Brain microvascular endothelial cell (primary cell): ENCODE data around the gene SNTB2.
A peak's percentile ranks its signal among the peaks of the same experiment; 100 is the strongest.
"Not testable (repeated sequence)": the region's sequence is repeated elsewhere in the genome, so short reads cannot be mapped to it uniquely, and the experiment has no call there.

Experiments used
- DNase-seq: peaks from one replicate; pipeline ENCODE4 v3.0.0-alpha.2; 2020
- H3K27ac ChIP-seq: fragments of 250-450 bp; sonication (Bioruptor Pico); 2 replicates; pipeline ENCODE4 v1.5.1; 2020; ENCODE audit warnings: mild to moderate bottlenecking, moderate library complexity
- H3K27me3 ChIP-seq: fragments of 250-450 bp; sonication (Bioruptor Pico); replicated peaks from 2 replicates; pipeline ENCODE4 v1.5.1; 2020; ENCODE audit warnings: mild to moderate bottlenecking
- H3K36me3 ChIP-seq: fragments of 250-450 bp; sonication (Bioruptor Pico); replicated peaks from 2 replicates; pipeline ENCODE4 v1.5.1; 2020; ENCODE audit warnings: mild to moderate bottlenecking
- H3K4me3 ChIP-seq: 2 replicates; pipeline ENCODE4 v1.5.1; 2011; ENCODE audit warnings: low read depth, mild to moderate bottlenecking, control low read depth, low read length, moderate library complexity
- in situ Hi-C: cut with HindIII; loops from 2 replicates; pipeline ENCODE4 v1.10.0; 2017; ENCODE audit warnings: low sequenced_read_pairs, low pct_ligation_motif_present
- TF ChIP-seq, protein P1 (sequence below): IDR thresholded peaks from 2 replicates; pipeline ENCODE4 v1.5.1; 2011; ENCODE audit warnings: low read depth, mild to moderate bottlenecking, moderate library complexity, low read length, control low read depth, inconsistent platforms; ENCODE audit errors: missing control alignments

The SNTB2 gene

DNA sequence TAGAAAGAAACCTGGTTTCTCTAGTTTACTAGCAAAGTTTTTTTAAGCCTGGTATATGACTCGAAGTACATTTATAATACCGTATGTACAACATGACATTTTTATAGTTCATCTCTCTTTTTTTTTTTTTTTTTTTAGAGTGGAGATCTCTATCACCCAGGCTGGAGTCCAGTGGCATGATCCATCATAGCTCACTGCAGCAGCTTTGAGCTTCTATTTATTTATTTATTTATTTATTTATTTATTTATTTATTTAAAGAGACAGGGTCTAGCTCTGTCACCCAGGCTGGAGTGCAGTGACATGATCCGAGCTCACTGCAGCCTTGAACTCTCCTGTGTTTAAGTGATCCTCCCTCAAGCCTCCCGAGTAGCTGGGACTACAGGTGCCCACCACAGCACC is 98.3 kb downstream of the SNTB2 start:
- TF ChIP-seq, protein P1, sequence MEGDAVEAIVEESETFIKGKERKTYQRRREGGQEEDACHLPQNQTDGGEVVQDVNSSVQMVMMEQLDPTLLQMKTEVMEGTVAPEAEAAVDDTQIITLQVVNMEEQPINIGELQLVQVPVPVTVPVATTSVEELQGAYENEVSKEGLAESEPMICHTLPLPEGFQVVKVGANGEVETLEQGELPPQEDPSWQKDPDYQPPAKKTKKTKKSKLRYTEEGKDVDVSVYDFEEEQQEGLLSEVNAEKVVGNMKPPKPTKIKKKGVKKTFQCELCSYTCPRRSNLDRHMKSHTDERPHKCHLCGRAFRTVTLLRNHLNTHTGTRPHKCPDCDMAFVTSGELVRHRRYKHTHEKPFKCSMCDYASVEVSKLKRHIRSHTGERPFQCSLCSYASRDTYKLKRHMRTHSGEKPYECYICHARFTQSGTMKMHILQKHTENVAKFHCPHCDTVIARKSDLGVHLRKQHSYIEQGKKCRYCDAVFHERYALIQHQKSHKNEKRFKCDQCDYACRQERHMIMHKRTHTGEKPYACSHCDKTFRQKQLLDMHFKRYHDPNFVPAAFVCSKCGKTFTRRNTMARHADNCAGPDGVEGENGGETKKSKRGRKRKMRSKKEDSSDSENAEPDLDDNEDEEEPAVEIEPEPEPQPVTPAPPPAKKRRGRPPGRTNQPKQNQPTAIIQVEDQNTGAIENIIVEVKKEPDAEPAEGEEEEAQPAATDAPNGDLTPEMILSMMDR = no peak
- no peak for DNase-seq
- in situ Hi-C loops = no loop called here
- H3K36me3 ChIP-seq = peaks cover 10% of the 10 kb centered on the region
- no peaks in the 10 kb centered on the region for H3K27me3 ChIP-seq
- no peak overlapping the region for H3K4me3 ChIP-seq
- no peak overlapping the region for H3K27ac ChIP-seq

DNA sequence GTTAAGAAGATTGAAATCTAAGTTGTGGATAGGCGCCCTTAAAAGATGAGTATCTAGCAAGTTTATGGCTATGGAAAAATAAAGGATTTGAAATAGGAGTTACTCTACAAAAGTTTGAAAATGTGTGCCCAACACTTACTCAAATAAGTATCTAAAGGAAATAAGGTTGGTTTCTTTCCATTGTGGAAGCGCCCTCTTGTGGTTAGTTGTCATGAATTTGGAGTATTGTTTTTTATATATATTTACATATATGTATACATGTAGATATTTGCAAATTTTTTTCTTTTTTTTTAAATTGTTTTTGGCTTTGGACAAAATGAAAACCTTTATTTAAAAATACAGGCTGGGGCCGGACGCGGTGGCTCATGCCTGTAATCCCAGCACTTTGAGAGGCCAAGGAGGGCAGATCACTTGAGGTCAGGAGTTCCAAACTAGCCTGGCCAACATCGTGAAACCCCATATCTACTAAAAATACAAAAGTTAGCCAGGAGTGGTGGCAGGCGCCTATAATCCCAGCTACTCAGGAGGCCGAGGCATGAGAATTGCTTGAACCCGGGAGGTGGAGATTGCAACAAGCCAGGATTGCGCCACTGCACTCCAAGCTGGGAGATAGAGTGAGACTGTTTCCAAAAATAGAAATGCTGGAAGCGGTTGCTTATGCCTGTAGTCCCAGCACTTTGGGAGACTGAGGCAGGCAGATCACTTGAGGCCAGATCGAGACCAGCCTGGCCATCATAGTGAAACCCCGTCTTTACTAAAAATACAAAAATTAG is 100.2 kb downstream of the SNTB2 start:
- TF ChIP-seq, protein P1 = no peak
- H3K27ac ChIP-seq = peak overlapping the region; percentile 54
- no peaks in the 10 kb centered on the region for H3K27me3 ChIP-seq
- H3K36me3 ChIP-seq = peaks cover 10% of the 10 kb centered on the region
- in situ Hi-C loops = no loop called here
- no peak overlapping the region for H3K4me3 ChIP-seq
- DNase-seq = peak; percentile 63

DNA sequence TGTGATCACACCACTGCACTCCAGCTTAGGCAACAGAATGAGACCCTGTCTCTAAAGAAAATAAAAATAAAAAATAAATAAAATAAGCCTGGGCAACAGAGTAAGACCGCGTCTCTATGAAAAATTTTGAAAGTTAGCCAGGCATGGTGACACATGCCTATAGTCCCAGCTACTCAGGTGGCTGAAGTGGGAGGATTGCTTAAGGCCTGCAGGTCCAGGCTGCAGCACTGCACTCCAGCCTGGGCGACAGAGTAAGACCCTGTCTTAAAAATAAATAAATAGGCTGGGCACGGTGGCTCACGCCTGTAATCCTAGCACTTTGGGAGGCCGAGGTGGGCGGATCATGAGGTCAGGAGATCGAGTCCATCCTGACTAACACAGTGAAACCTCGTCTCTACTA is 104.7 kb downstream of the SNTB2 start:
- H3K4me3 ChIP-seq, in situ Hi-C loops, DNase-seq, H3K27me3 ChIP-seq, H3K27ac ChIP-seq, H3K36me3 ChIP-seq: not testable (repeated sequence)

DNA sequence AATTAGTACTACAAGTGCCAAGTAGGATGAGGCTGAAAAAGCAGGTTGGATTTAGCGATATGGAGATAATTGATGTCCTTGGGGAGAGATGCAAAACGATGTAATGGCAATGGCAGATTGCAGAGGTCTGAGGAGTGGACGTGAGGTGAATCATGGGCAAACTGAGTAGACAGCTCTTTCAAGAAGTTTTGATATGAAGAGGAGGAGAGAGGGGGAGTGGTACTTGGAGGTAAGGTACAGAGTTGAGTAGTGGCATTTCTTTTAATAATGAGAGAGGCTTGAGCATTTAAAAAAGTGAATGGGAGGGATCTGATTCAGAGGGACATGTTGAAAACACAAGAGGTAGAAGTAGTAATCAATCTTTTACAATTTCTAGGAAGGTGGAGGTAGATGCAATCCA is 106.4 kb downstream of the SNTB2 start:
- no peak overlapping the region for H3K4me3 ChIP-seq
- no peaks in the 10 kb centered on the region for H3K36me3 ChIP-seq
- TF ChIP-seq, protein P1 = no peak
- in situ Hi-C loops = no loop called here
- no peak for DNase-seq
- H3K27ac ChIP-seq = no peak overlapping the region
- no peaks in the 10 kb centered on the region for H3K27me3 ChIP-seq

DNA sequence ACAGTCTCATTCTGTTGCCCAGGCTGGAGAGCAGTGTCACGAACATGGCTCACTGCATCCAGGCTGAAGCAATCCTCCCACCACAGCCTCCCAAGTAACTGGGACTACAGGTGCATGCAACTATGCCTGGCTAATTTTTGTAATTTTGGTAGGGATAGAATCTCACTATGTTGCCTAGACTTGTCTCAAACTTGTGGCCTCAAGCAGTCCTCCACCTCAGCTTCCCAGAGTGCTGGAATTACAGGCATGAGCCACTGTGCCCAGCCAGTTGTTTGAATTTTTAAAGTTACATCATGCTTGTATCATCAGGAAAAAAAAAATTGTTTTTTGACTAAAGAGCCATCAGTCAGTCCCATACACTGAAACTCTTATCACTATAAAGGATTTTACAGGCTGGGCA is 107.1 kb downstream of the SNTB2 start:
- DNase-seq = no peak
- H3K27me3 ChIP-seq = no peaks in the 10 kb centered on the region
- H3K27ac ChIP-seq = no peak overlapping the region
- no peak overlapping the region for H3K4me3 ChIP-seq
- TF ChIP-seq, protein P1 = no peak
- H3K36me3 ChIP-seq = no peaks in the 10 kb centered on the region
- in situ Hi-C loops = no loop called here

DNA sequence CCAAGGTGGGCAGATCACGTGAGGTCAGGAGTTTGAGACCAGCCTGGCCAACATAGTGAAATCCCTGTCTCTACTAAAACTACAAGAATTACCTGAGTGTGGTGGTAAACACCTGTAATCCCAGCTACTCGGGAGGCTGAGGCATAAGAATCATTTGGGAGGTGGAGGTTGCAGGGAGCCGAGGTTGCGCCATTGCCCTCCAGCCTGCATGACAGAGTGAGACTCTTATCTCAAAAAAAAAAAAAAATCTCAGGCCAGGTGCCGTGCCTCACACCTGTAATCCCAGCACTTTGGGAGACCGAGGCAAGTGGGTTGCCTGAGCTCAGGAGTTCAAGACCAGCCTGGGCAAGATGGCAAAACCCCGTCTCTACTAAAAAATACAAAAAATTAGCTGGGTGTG is 109.8 kb downstream of the SNTB2 start:
- H3K27me3 ChIP-seq, H3K27ac ChIP-seq, H3K4me3 ChIP-seq, DNase-seq, in situ Hi-C loops: not testable (repeated sequence)
- H3K36me3 ChIP-seq = peaks cover 12% of the 10 kb centered on the region

DNA sequence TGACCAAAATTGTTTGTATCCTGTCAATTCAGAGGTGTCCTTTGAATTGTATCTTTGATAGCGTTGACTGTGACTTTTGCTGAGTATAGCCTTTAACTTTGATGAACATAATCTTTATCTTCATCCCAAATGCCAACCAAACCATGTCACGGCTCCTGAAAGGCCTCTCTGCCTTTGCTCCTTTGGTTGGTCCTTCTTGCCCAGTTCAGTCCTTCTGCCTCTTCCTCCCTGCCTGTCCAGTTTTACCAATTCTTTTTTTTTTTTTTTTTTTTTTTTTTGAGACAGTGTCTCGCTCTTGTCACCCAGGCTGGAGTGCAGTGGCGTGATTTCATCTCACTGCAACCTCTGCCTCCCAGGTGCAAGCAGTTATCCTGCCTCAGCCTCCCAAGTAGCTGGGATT is 111.3 kb downstream of the SNTB2 start:
- in situ Hi-C loops = no loop called here
- no peak for DNase-seq
- Histone ChIP-seq H3K27me3 (no peaks in the 10 kb centered on the region), H3K36me3 (peaks cover 12% of the 10 kb centered on the region), H3K27ac (no peak overlapping the region), H3K4me3 (no peak overlapping the region)
- TF ChIP-seq, protein P1 = no peak
